ENCODE data around the gene SH3BGRL. TPM values are rescaled to one million over a fixed set of nuclear protein-coding genes. Genes with fewer than 3 reads are reported as not detected.

SH3BGRL gene
- total and polyA plus RNA-seq, 10 of the 15 experiments (the other 5 are each of a cell fraction or from before 2014, with no cell fraction given) = 75.6 to 178 (median 122) TPM

GRCh38 chrX:81201071-81201470, 831 bp upstream of the SH3BGRL start:
- no peak for ATAC-seq
- H2AFZ ChIP-seq (ENCODE audit: control insufficient read depth, low read depth, low read length) = peak overlapping the region; percentile 80
- FAIRE-seq = no peak
- POLR2A ChIA-PET = interaction anchor here (0.7 to 2.0 kb wide), 3 partner anchors 10 to 81 kb away, joined by 3 to 6 read pairs (median 3); no protein-coding TSS in a partner anchor
- H3K4me2 ChIP-seq (ENCODE audit: control insufficient read depth, insufficient read depth) = peak overlapping the region; percentile 59; the same call in 1 of the 2 replicates
- H3K4me3 ChIP-seq = peak overlapping the region; percentile 63; the same call in 1 of the 2 replicates
- no TSS peak for BruUV-seq (replicated peaks)
- CTCF ChIA-PET = interaction anchor here (1.3 to 2.5 kb wide), 5 partner anchors 8 to 392 kb away, joined by 3 to 12 read pairs (median 10); partner anchors contain the start of gene BRWD3
- H4K20me1 ChIP-seq (ENCODE audit: control insufficient read depth, insufficient read depth) = no peaks in the 10 kb centered on the region
- intact Hi-C loops (cut with micrococcal nuclease; ENCODE audit: unreplicated experiment) = no loop called here
- H3K9me3 ChIP-seq (replicated peaks; ENCODE audit: control insufficient read depth, insufficient read depth, low read length) = no peaks in the 10 kb centered on the region
- SMC1A ChIA-PET (ENCODE audit: uncharacterized antibody, unreplicated experiment) = interaction anchor here (1.0 to 2.3 kb wide), 5 partner anchors 14 to 392 kb away, joined by 3 to 7 read pairs (median 4); partner anchors contain the start of gene BRWD3
- no peaks in the 10 kb centered on the region for H3K27me3 ChIP-seq (replicated peaks in 1 of 2; ENCODE audit: control insufficient read depth in 2 of 2, insufficient read depth in 2 of 2, low read length in 1 of 2)
- RAD21 ChIA-PET (ENCODE audit: unreplicated experiment) = interaction anchor here (0.9 to 1.7 kb wide), 2 partner anchors 136 to 394 kb away, joined by 3 to 7 read pairs; no protein-coding TSS in a partner anchor
- peak overlapping the region; percentile 94 for H3K9ac ChIP-seq (ENCODE audit: control insufficient read depth, insufficient read depth, low read length)
- H3K79me2 ChIP-seq (ENCODE audit: control insufficient read depth, insufficient read depth, low read length) = peaks cover 40% of the 10 kb centered on the region
- 60% methylated on average over 1 of the region's 1 CpG for WGBS (ENCODE audit: insufficient coverage, insufficient replicate concordance, low lambda C conversion rate, missing lambda C conversion rate)
- H3K27ac ChIP-seq (ENCODE audit: control insufficient read depth, insufficient read depth) = peak overlapping the region; percentile 91
- no peak for DNase-seq (ENCODE audit: low read depth, low spot score)
- H3K4me1 ChIP-seq (ENCODE audit: control insufficient read depth, insufficient read depth, low read length) = no peaks in the 10 kb centered on the region
- in situ Hi-C loops (cut with MboI) = loop anchor here (5.0 kb wide), 1 partner anchor 389 kb away; no protein-coding TSS in a partner anchor
- TF ChIP-seq SUPT20H (IDR thresholded peaks at IDR 0.05; ENCODE audit: borderline replicate concordance, control insufficient read depth, low read depth, low read length) (no peak), HDGF (IDR thresholded peaks at IDR 0.05) (no peak), NFYB (IDR thresholded peaks at IDR 0.05; ENCODE audit: insufficient read depth, low read depth, low read length) (no peak), ASH2L (IDR thresholded peaks at IDR 0.05; ENCODE audit: borderline replicate concordance, low read depth) (no peak), MXI1 (IDR thresholded peaks at IDR 0.05; ENCODE audit: low read depth, low read length) (no peak)
- H3K36me3 ChIP-seq (ENCODE audit: control insufficient read depth in 2 of 2, insufficient read depth in 2 of 2, low read length in 1 of 2) = no peaks in the 10 kb centered on the region

GRCh38 chrX:81202456-81202819, 536 bp downstream of the SH3BGRL start:
- H3K4me1 ChIP-seq (ENCODE audit: control insufficient read depth, insufficient read depth, low read length) = no peaks in the 10 kb centered on the region
- no peaks in the 10 kb centered on the region for H4K20me1 ChIP-seq (ENCODE audit: control insufficient read depth, insufficient read depth)
- ChIA-PET POLR2A (interaction anchor here (0.7 to 2.0 kb wide), 4 partner anchors 8 to 394 kb away, joined by 3 to 6 read pairs (median 4); no protein-coding TSS in a partner anchor), SMC1A (ENCODE audit: uncharacterized antibody, unreplicated experiment) (interaction anchor here (1.0 to 2.3 kb wide), 9 partner anchors 13 to 395 kb away, joined by 3 to 7 read pairs (median 4); partner anchors contain the start of gene BRWD3), CTCF (interaction anchor here (0.8 to 2.5 kb wide), 8 partner anchors 8 to 397 kb away, joined by 3 to 13 read pairs (median 9); partner anchors contain the start of gene BRWD3), RAD21 (ENCODE audit: unreplicated experiment) (interaction anchor here (1.1 to 1.9 kb wide), 4 partner anchors 22 to 395 kb away, joined by 3 to 8 read pairs (median 6); no protein-coding TSS in a partner anchor)
- no peaks in the 10 kb centered on the region for H3K36me3 ChIP-seq (ENCODE audit: control insufficient read depth in 2 of 2, insufficient read depth in 2 of 2, low read length in 1 of 2)
- no peak for FAIRE-seq
- H3K27ac ChIP-seq (ENCODE audit: control insufficient read depth, insufficient read depth) = peak overlapping the region; percentile 91
- intact Hi-C loops (cut with micrococcal nuclease; ENCODE audit: unreplicated experiment) (loop anchor here (2.0 kb wide), 2 partner anchors 82 to 394 kb away; partner anchors contain the start of gene BRWD3), in situ Hi-C loops (cut with MboI) (loop anchor here (5.0 kb wide), 1 partner anchor 390 kb away; no protein-coding TSS in a partner anchor)
- peaks cover 50% of the 10 kb centered on the region for H3K79me2 ChIP-seq (ENCODE audit: control insufficient read depth, insufficient read depth, low read length)
- H3K9me3 ChIP-seq (replicated peaks; ENCODE audit: control insufficient read depth, insufficient read depth, low read length) = no peaks in the 10 kb centered on the region
- no peak for DNase-seq (ENCODE audit: low read depth, low spot score)
- peak overlapping the region; percentile 38 for H3K4me2 ChIP-seq (ENCODE audit: control insufficient read depth, insufficient read depth)
- peak; percentile 38 for ATAC-seq
- peak overlapping the region; percentile 63 for H3K4me3 ChIP-seq
- WGBS (ENCODE audit: insufficient coverage, insufficient replicate concordance, low lambda C conversion rate, missing lambda C conversion rate) = 10% methylated on average over 8 of the region's 8 CpGs
- H3K27me3 ChIP-seq (replicated peaks in 1 of 2; ENCODE audit: control insufficient read depth in 2 of 2, insufficient read depth in 2 of 2, low read length in 1 of 2) = no peaks in the 10 kb centered on the region
- BruUV-seq (replicated peaks) = TSS peak; percentile 68
- H2AFZ ChIP-seq (ENCODE audit: control insufficient read depth, low read depth, low read length) = peak overlapping the region; percentile 80; the same call in 1 of the 2 replicates
- H3K9ac ChIP-seq (ENCODE audit: control insufficient read depth, insufficient read depth, low read length) = peak overlapping the region; percentile 94
- TF ChIP-seq ATF7 (IDR thresholded peaks at IDR 0.05; ENCODE audit: low read depth) (peak; percentile 68; the same call in 1 of the 2 replicates), MYC (IDR thresholded peaks at IDR 0.05; ENCODE audit: insufficient read depth, insufficient read length, insufficient replicate concordance, low read length, severe bottlenecking) (no peak), RUNX3 (IDR thresholded peaks at IDR 0.05; ENCODE audit: low read length) (0 out of 2 replicates have a peak, but pooled peaks have one; percentile 10)
